ENCODE measurements around the gene MLH3. TPM values are rescaled to one million over a fixed set of nuclear protein-coding genes. Genes with fewer than 3 reads are reported as not detected.
A peak's percentile ranks its signal among the peaks of the same experiment; 100 is the strongest.

Gene MLH3
- total RNA-seq, 2 experiments from 2014 or later, result 28.1 to 30.8 TPM

- ChIA-PET POLR2A (no interaction called here), CTCF (interaction anchor here (1.0 to 2.1 kb wide), 6 partner anchors 20 to 127 kb away, joined by 3 to 7 read pairs (median 4); partner anchors contain the start of genes RPS6KL1 and ZC2HC1C)
- ATAC-seq, result no peak
- H3K27ac Mint-ChIP-seq, result peak overlapping the region; percentile 53
- intact Hi-C loops (cut with DNase I, micrococcal nuclease), result loop anchor here (2.0 kb wide), 1 partner anchor 47 kb away; the partner anchor contains the start of gene EIF2B2 (in 2 of the 2)
- H3K36me3 Mint-ChIP-seq (ENCODE audit: low read depth), result peaks cover 58% of the 10 kb centered on the region
- peaks cover 78% of the 10 kb centered on the region for H3K4me1 Mint-ChIP-seq
- no peaks in the 10 kb centered on the region for H3K27me3 Mint-ChIP-seq
- H3K4me3 Mint-ChIP-seq, result peak overlapping the region; percentile 88
- DNase-seq, result no peak
- peaks cover 1% of the 10 kb centered on the region for H3K9me3 Mint-ChIP-seq (ENCODE audit: low read depth)
These were observed 1.5 kb downstream of the MLH3 start for GRCh38 chr14:75049731-75050201.

- ATAC-seq (no peak), DNase-seq (no peak)
- POLR2A ChIA-PET, result interaction anchor here (0.7 kb wide), 1 partner anchor 46 kb away, joined by 4 read pairs; no protein-coding TSS in a partner anchor
- intact Hi-C loops (cut with DNase I, micrococcal nuclease), result no loop called here
- Mint-ChIP-seq H3K36me3 (ENCODE audit: low read depth) (peaks cover 59% of the 10 kb centered on the region), H3K4me3 (no peak overlapping the region), H3K9me3 (ENCODE audit: low read depth) (peaks cover 1% of the 10 kb centered on the region), H3K27ac (no peak overlapping the region), H3K4me1 (peaks cover 84% of the 10 kb centered on the region), H3K27me3 (no peaks in the 10 kb centered on the region)
- CTCF ChIA-PET, result interaction anchor here (1.4 to 2.1 kb wide), 5 partner anchors 27 to 126 kb away, joined by 4 to 7 read pairs (median 5); partner anchors contain the start of gene RPS6KL1
These were observed 2.1 kb downstream of the MLH3 start for GRCh38 chr14:75049136-75049535.

DNA sequence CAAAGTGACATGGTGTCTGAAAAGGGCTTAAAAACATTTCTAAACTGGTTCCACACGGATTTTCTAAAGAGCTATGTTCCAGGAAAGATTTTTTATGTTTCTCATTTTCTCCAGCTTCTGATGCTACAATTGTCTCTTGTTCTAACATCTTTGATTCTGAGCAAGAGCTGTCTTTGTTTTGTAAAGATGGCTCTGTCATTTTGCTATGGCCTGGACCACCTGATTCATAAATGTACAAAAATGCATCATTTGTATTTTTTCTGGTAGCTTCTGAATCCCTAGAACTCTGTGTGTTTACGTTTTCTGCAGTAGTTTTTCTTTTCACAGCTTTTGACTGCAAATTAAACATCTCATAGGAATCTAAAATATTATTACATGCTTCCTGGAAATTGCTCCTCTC is 3.2 kb downstream of the MLH3 start:
- Mint-ChIP-seq H3K4me3 (no peak overlapping the region), H3K27me3 (no peaks in the 10 kb centered on the region), H3K4me1 (peaks cover 76% of the 10 kb centered on the region), H3K9me3 (ENCODE audit: low read depth) (peaks cover 1% of the 10 kb centered on the region), H3K36me3 (ENCODE audit: low read depth) (peaks cover 52% of the 10 kb centered on the region), H3K27ac (no peak overlapping the region)
- CTCF ChIA-PET, result interaction anchor here (1.4 to 2.1 kb wide), 3 partner anchors 38 to 74 kb away, joined by 3 to 7 read pairs (median 5); no protein-coding TSS in a partner anchor
- ATAC-seq (no peak), DNase-seq (no peak)
- intact Hi-C loops (cut with DNase I, micrococcal nuclease), result no loop called here
- POLR2A ChIA-PET, result no interaction called here

GRCh38 chr14:75047506-75047905 is 3.8 kb downstream of the MLH3 start:
- H3K27ac Mint-ChIP-seq, result peak overlapping the region; percentile 49
- H3K27me3 Mint-ChIP-seq, result no peaks in the 10 kb centered on the region
- intact Hi-C loops (cut with DNase I, micrococcal nuclease), result no loop called here
- peaks cover 1% of the 10 kb centered on the region for H3K9me3 Mint-ChIP-seq (ENCODE audit: low read depth)
- ATAC-seq (no peak), DNase-seq (no peak)
- peaks cover 48% of the 10 kb centered on the region for H3K36me3 Mint-ChIP-seq (ENCODE audit: low read depth)
- ChIA-PET POLR2A (no interaction called here), CTCF (interaction anchor here (1.4 kb wide), 1 partner anchor 41 kb away, joined by 3 read pairs; no protein-coding TSS in a partner anchor)
- no peak overlapping the region for H3K4me3 Mint-ChIP-seq
- peaks cover 70% of the 10 kb centered on the region for H3K4me1 Mint-ChIP-seq

DNA sequence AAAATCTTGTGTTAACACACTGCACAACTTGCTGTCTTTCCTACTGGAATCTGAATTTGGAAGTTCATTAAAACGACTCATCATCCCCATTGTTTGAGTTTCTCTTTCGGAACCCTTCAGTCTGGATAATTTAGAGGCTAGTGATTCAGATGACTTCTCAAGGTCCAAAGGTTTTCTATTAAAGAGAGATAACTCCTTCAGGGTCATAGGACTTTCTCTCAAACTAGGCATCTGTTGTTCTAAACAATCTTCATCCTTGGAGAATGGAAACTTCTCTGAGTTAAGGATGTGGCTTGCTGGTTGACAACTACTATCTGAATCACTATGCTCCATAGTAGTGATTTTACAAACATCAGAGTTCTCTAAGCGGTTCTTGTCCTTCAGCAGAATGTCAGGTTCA is 4.4 kb downstream of the MLH3 start:
- Mint-ChIP-seq H3K27ac (peak overlapping the region; percentile 49), H3K4me1 (peaks cover 69% of the 10 kb centered on the region), H3K27me3 (no peaks in the 10 kb centered on the region), H3K9me3 (ENCODE audit: low read depth) (peaks cover 1% of the 10 kb centered on the region), H3K36me3 (ENCODE audit: low read depth) (peaks cover 54% of the 10 kb centered on the region), H3K4me3 (no peak overlapping the region)
- no peak for DNase-seq
- POLR2A ChIA-PET, result no interaction called here
- CTCF ChIA-PET, result no interaction called here
- ATAC-seq, result peak; percentile 82
- intact Hi-C loops (cut with DNase I, micrococcal nuclease), result no loop called here

GRCh38 chr14:75046275-75046674 is 5.0 kb downstream of the MLH3 start:
- H3K4me1 Mint-ChIP-seq, result peaks cover 65% of the 10 kb centered on the region
- intact Hi-C loops (cut with DNase I, micrococcal nuclease), result no loop called here
- no peak overlapping the region for H3K4me3 Mint-ChIP-seq
- DNase-seq, result no peak
- no peak for ATAC-seq
- H3K27me3 Mint-ChIP-seq, result no peaks in the 10 kb centered on the region
- peaks cover 54% of the 10 kb centered on the region for H3K36me3 Mint-ChIP-seq (ENCODE audit: low read depth)
- peaks cover 1% of the 10 kb centered on the region for H3K9me3 Mint-ChIP-seq (ENCODE audit: low read depth)
- H3K27ac Mint-ChIP-seq, result no peak overlapping the region
- ChIA-PET POLR2A (interaction anchor here (0.9 kb wide), 1 partner anchor 83 kb away, joined by 3 read pairs; no protein-coding TSS in a partner anchor), CTCF (interaction anchor here (0.6 to 2.7 kb wide), 4 partner anchors 23 to 435 kb away, joined by 3 to 8 read pairs (median 6); partner anchors contain the start of gene LTBP2)

- no peaks in the 10 kb centered on the region for H3K27me3 Mint-ChIP-seq
- H3K4me1 Mint-ChIP-seq, result peaks cover 53% of the 10 kb centered on the region
- no peak for DNase-seq
- H3K4me3 Mint-ChIP-seq, result peak overlapping the region; percentile 4
- H3K27ac Mint-ChIP-seq, result no peak overlapping the region
- CTCF ChIA-PET, result interaction anchor here (0.5 to 2.7 kb wide), 6 partner anchors 22 to 265 kb away, joined by 3 to 8 read pairs (median 4); no protein-coding TSS in a partner anchor
- ATAC-seq, result no peak
- POLR2A ChIA-PET, result no interaction called here
- peaks cover 1% of the 10 kb centered on the region for H3K9me3 Mint-ChIP-seq (ENCODE audit: low read depth)
- intact Hi-C loops (cut with DNase I, micrococcal nuclease), result no loop called here
- peaks cover 53% of the 10 kb centered on the region for H3K36me3 Mint-ChIP-seq (ENCODE audit: low read depth)
These were observed 6.5 kb downstream of the MLH3 start for GRCh38 chr14:75044752-75045151.

DNA sequence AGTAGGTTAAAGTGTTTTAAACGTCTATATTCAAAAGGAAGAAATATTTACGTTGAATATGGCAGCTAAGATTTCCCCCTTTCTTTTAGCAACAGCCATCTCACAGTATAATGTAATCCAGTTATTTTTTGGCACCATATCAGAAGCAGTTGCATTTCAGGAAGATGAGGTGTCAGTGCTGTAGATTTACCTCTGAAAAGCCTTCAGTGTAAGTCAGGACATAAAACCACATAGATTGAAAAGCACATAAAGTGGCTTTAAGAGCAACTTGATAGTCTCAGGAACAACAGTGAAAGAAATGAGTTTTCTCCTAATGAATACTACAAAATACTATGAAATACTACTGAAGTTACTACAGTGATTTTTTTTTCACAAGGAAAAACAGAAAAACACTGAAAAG is 6.9 kb downstream of the MLH3 start:
- ATAC-seq (peak; percentile 20), DNase-seq (no peak)
- H3K4me3 Mint-ChIP-seq, result peak overlapping the region; percentile 4
- H3K36me3 Mint-ChIP-seq (ENCODE audit: low read depth), result peaks cover 48% of the 10 kb centered on the region
- H3K9me3 Mint-ChIP-seq (ENCODE audit: low read depth), result peaks cover under 1% of the 10 kb centered on the region
- peaks cover 49% of the 10 kb centered on the region for H3K4me1 Mint-ChIP-seq
- no peak overlapping the region for H3K27ac Mint-ChIP-seq
- intact Hi-C loops (cut with DNase I, micrococcal nuclease), result no loop called here
- H3K27me3 Mint-ChIP-seq, result no peaks in the 10 kb centered on the region
- POLR2A ChIA-PET, result no interaction called here
- CTCF ChIA-PET, result interaction anchor here (0.5 to 2.7 kb wide), 6 partner anchors 21 to 265 kb away, joined by 3 to 8 read pairs (median 4); no protein-coding TSS in a partner anchor

GRCh38 chr14:75042035-75042434 is 9.2 kb downstream of the MLH3 start:
- H3K36me3 Mint-ChIP-seq (ENCODE audit: low read depth), result peaks cover 38% of the 10 kb centered on the region
- H3K9me3 Mint-ChIP-seq (ENCODE audit: low read depth), result no peaks in the 10 kb centered on the region
- peaks cover 31% of the 10 kb centered on the region for H3K4me1 Mint-ChIP-seq
- ChIA-PET POLR2A (interaction anchor here (0.7 kb wide), 1 partner anchor 394 kb away, joined by 4 read pairs; no protein-coding TSS in a partner anchor), CTCF (interaction anchor here (0.9 to 1.3 kb wide), 3 partner anchors 9 to 47 kb away, joined by 3 to 5 read pairs (median 3); no protein-coding TSS in a partner anchor)
- intact Hi-C loops (cut with DNase I, micrococcal nuclease), result no loop called here
- ATAC-seq (no peak), DNase-seq (no peak)
- H3K4me3 Mint-ChIP-seq, result no peak overlapping the region
- no peaks in the 10 kb centered on the region for H3K27me3 Mint-ChIP-seq
- no peak overlapping the region for H3K27ac Mint-ChIP-seq

DNA sequence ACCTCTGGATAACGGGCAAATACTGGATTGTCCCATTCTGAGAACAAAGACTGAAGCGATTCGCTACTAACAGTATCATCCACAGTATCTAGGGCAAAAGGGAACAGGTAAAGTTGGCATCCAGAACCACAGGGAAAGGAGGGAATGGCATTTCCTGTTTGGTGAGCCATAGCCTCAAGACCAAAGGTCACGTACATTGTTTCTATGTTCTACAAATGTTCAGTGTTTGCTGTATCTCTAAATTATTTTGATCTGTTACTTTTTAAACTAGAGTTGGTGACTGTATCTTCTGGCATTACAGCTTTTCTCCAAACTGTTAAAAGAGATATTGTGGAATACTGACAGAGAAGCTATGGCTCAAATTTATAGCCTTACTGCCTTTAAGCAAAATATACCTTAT is 9.7 kb downstream of the MLH3 start:
- H3K36me3 Mint-ChIP-seq (ENCODE audit: low read depth), result peaks cover 41% of the 10 kb centered on the region
- POLR2A ChIA-PET, result interaction anchor here (0.7 kb wide), 1 partner anchor 394 kb away, joined by 4 read pairs; no protein-coding TSS in a partner anchor
- intact Hi-C loops (cut with DNase I, micrococcal nuclease), result no loop called here
- H3K27me3 Mint-ChIP-seq, result no peaks in the 10 kb centered on the region
- H3K27ac Mint-ChIP-seq, result no peak overlapping the region
- no peaks in the 10 kb centered on the region for H3K9me3 Mint-ChIP-seq (ENCODE audit: low read depth)
- peaks cover 27% of the 10 kb centered on the region for H3K4me1 Mint-ChIP-seq
- H3K4me3 Mint-ChIP-seq, result no peak overlapping the region
- CTCF ChIA-PET, result interaction anchor here (0.9 to 1.3 kb wide), 3 partner anchors 9 to 47 kb away, joined by 3 to 5 read pairs (median 3); no protein-coding TSS in a partner anchor
- ATAC-seq, result no peak
- no peak for DNase-seq

GRCh38 chr14:75040959-75041358 is 10.3 kb downstream of the MLH3 start:
- Mint-ChIP-seq H3K4me3 (no peak overlapping the region), H3K4me1 (peaks cover 21% of the 10 kb centered on the region), H3K27ac (no peak overlapping the region), H3K36me3 (ENCODE audit: low read depth) (peaks cover 40% of the 10 kb centered on the region), H3K9me3 (ENCODE audit: low read depth) (no peaks in the 10 kb centered on the region), H3K27me3 (no peaks in the 10 kb centered on the region)
- POLR2A ChIA-PET, result interaction anchor here (0.6 kb wide), 1 partner anchor 100 kb away, joined by 3 read pairs; no protein-coding TSS in a partner anchor
- intact Hi-C loops (cut with DNase I, micrococcal nuclease), result no loop called here
- DNase-seq (no peak), ATAC-seq (no peak)
- CTCF ChIA-PET, result no interaction called here

GRCh38 chr14:75040507-75040906 is 10.8 kb downstream of the MLH3 start:
- intact Hi-C loops (cut with DNase I, micrococcal nuclease), result no loop called here
- no peaks in the 10 kb centered on the region for H3K27me3 Mint-ChIP-seq
- CTCF ChIA-PET, result no interaction called here

More at GRCh38 chr14:75040507-75040906, 10.8 kb downstream of the MLH3 start:
- peaks cover 39% of the 10 kb centered on the region for H3K36me3 Mint-ChIP-seq (ENCODE audit: low read depth)
- H3K4me3 Mint-ChIP-seq, result no peak overlapping the region
- POLR2A ChIA-PET, result interaction anchor here (0.6 kb wide), 1 partner anchor 100 kb away, joined by 3 read pairs; no protein-coding TSS in a partner anchor
- ATAC-seq, result no peak
- H3K9me3 Mint-ChIP-seq (ENCODE audit: low read depth), result no peaks in the 10 kb centered on the region
- H3K27ac Mint-ChIP-seq, result no peak overlapping the region
- peaks cover 17% of the 10 kb centered on the region for H3K4me1 Mint-ChIP-seq
- no peak for DNase-seq

All from activated CD4-positive, alpha-beta T cell treated with anti-CD3 and anti-CD28 coated beads for 36 hours (primary cell).